AG08396 (cell line): ENCODE measurements around the gene SIPA1L3.

Experiments
- DNase-seq: peaks from one replicate; pipeline ENCODE4 v3.0.0; 2012; ENCODE audit warnings: low spot score, mixed read lengths

SIPA1L3 gene

GRCh38 chr19:38196948-38197656, 290.1 kb downstream of the SIPA1L3 start:
- DNase-seq: no peak

DNA sequence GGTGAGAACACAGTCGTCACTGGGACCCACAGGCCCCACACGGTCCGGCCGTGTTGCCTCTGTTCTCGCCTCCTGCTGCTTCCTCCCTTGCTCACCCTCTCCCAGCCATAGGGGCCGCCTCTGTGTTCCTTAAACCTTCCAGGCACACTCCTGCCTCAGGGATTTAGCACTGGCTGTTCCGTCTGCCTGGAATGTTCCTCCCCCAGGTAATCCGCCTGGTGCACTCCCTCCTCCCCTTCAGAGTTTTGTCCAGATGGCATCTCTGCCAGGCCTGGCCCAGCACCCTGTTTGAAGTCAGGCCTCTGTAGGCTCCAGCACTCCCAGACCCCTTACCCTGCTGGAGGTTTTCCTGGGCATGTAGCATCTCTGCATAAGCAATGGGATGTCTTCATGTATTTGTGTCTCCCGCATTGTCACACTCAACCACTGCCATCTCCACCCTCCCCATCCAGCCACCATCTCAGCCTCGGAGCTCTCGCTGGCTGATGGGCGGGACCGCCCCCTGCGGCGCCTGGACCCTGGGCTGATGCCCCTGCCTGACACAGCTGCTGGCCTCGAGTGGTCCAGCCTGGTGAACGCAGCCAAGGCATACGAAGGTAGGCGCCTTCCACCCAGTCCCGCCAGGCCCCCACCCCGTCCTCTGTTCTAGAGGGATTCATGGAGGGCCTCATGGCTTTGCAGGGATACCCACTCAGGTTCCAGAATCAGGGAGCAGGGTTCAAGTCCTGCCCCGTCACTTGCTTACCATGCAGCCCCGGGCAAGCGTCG, 291.1 kb downstream of the SIPA1L3 start:
- DNase-seq: no peak

DNA sequence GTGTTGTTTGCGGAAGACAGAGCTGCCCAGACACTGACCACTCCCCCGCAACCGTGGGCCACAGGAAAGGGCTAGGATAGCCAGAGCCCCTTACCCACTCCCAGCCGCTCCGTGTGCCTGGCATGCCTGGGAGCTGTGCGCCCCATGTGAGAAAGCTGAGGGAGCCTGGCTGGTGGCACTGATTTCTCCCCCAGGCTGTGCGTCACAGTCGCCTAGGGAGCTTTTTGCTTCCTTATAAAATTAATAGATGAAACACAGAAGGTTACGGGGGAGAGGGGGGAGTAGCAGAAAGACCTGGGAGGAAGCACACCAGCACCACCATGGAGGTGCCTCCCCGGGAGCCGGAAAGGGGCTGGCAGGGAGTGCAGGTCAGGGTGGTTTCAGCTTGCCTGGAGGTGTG, 292.3 kb downstream of the SIPA1L3 start:
- no peak for DNase-seq

DNA sequence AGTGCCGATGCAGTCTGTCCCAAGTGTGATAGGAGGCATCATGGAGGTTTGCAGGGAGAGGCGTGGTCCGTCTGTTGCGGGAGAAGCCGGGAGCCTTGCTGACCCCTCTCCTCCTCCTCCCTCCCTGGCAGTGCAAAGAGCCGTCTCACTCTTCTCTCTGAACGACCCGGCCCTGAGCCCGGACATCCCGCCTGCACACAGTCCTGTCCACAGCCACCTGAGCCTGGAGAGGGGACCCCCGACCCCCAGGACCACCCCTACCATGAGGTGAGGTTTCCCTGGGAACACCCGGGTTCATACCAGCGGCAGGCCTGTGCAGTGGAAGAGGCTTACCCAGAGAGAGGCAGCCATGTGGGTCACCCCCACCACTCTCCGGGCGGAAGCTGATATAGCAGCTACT, 294.7 kb downstream of the SIPA1L3 start:
- DNase-seq: no peak

- DNase-seq: no peak
These were observed 295.5 kb downstream of the SIPA1L3 start for GRCh38 chr19:38202504-38202903.

DNA sequence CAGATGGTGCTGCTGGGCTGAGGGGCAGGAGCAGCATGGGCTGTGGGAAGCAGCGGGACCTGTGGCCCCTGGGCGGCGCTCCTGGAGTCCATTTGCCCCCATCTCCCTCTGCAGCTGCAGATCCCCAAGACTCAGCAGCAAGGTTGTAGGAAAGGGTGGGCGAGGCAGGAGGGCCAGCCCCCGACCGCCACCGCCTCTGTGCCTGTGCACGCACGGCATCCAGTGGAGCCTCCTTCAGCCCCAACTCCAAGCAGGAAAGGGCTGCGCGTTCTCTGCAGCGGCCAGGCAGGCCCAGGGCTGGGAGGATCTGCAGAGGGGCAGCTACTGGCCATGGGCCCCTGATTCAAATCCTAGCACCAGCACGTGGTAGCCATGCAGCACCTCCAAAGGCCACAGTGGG, 296.2 kb downstream of the SIPA1L3 start:
- DNase-seq: no peak

- DNase-seq: no peak
These were observed 297.1 kb downstream of the SIPA1L3 start for GRCh38 chr19:38204096-38204495.

DNA sequence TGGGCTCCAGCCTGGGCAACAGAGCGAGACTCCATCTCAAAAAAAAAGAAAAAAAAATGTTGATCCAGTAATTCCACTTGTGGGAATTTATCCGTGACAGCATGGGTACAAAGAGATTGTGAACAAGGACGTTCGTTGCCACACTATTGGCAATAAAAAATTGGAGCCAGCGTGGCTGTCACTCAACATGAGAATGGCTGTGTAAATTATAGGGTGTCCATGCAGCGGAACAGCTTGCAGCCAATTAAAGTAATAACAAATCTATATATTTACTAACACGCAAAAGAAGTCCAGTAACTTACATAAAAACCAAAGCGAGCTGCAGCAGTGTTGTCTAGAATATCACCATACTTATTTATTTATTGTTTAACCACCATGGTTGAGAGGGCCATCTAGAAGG, 297.7 kb downstream of the SIPA1L3 start:
- DNase-seq: no peak

DNA sequence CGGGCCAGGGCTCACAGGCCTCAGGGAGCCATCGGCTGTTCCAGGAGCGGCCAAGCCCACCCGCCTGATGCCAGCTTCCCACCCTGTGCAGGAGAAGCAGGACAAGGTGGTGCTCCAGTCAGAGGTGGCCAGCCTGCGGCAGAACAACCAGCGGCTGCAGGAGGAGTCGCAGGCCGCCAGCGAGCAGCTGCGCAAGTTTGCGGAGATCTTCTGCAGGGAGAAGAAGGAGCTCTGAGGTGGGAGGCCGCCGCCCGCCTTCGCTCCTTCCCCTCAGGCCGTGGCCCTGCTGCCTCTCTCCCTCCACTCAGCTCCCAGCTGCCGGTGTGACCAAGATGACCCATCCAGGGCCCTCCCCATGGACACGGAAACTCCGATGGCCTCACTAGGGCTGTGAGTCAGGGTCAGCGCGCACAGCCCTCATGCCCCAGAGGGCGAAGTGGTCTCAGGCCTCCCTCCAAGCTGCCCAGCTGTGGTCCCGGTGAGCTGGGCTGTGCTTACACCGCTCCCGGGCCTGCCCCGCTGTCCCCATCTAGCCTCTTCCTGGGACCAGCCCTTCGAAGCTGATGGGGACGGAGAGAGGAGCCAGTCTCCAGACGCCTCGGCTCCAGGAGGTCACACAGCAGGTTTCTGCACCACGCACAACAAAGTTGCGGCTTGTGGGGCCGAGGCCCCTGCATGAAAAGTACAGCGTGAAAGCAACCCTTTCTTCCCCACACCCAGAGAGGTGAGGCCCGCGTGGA, 299.2 kb downstream of the SIPA1L3 start:
- no peak for DNase-seq

GRCh38 chr19:38206928-38207327, 299.9 kb downstream of the SIPA1L3 start:
- DNase-seq: no peak

GRCh38 chr19:38207543-38207942, 300.5 kb downstream of the SIPA1L3 start:
- DNase-seq: no peak

DNA sequence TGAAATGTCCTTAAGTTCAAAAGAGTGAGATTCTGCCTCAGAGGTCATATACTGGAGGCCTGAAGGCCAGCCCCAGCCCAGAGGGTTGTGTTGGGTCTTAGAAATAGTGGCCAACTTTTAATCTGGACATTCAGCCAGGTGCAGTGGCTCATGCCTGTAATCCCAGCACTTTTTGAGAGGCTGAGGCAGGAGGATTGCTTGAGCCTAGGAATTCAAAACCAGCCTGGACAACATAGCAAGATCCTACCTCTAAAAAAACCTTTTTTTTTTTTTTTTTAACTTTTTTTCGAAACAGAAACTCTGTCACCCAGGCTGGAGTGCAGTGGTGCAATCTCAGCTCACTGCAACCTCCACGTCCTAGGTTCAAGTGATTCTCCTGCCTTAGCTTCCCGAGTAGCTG, 301.6 kb downstream of the SIPA1L3 start:
- DNase-seq: no peak

DNA sequence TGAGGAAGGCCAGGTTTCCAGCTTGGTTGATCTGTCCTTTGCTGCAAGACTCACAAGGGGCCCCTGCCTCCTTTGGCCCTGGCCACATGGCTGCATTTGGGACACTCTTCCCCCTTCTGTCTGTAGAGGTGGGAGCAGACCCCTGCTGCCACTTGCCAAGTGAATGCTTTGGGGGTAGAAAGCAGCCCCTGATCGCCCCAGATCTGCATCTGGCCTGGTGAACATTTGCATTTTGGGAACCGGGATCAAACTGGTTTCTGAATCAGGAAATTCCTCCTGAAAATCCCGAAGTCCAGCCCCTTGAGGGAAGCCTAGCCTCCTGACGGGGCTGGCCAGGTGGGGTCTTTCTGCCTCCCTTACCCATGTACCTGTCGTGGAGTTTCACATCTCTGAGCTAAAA, 302.1 kb downstream of the SIPA1L3 start:
- DNase-seq: no peak

- DNase-seq: peak; percentile 65
These were observed 302.9 kb downstream of the SIPA1L3 start for GRCh38 chr19:38209671-38210457.

DNA sequence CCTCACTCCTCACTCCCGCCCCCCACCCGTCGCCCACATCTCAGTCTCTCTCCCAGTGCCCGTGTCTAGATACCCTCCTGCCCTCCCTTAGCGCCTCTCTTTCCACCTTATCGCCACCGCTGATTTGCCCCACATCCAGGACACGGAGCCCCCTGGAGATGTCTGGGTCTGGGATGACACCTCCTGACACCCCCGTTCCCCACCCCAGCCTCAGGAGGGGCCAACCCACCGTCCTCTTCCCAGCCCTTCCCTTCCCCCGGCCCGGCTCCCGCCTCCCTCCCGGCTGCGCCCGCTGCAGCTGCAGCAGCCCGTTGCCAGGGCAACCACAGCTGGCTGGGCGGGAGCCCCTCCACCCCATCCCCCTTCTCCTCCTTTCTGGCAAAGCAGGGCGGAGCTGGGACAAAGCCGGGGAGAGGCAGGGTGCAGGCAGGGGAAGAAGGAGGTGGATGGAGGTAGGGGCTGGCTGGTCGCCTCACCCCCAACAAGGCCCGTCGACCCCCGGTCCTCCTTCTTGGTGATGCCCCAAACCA, 303.5 kb downstream of the SIPA1L3 start:
- DNase-seq: peak; percentile 51

DNA sequence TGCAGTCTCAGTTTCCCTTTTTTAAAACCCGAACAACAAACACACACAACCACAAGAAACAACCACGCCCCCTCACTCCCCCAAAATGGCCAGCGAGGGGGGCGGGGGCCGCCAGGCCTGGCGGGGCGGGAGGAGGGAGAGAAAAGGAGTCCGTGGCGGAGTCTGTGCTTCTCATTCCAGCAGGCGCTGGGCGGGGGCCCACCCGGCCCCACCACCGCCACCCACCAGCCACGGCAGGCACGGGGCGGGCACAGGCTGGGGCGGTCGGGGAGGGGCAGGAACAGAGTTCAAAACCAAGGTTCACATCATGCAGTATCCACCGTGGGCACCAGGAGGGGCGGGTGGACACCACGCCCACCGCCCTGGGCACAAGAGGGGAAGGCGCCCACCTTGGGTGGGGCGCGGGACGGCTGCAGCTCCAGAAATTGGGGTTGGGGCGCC, 304.2 kb downstream of the SIPA1L3 start:
- no peak for DNase-seq

- DNase-seq: no peak
These were observed 304.8 kb downstream of the SIPA1L3 start for GRCh38 chr19:38211766-38212165.

GRCh38 chr19:38213469-38213868, 306.5 kb downstream of the SIPA1L3 start:
- no peak for DNase-seq

- DNase-seq: peak; percentile 81
These were observed 307.1 kb downstream of the SIPA1L3 start for GRCh38 chr19:38213911-38214625.

GRCh38 chr19:38216785-38217641, 310.0 kb downstream of the SIPA1L3 start:
- DNase-seq: no peak
